Panc1 (cell line): ENCODE measurements around the gene ANO4. TPM values are rescaled to one million over a fixed set of nuclear protein-coding genes. Genes with fewer than 3 reads are reported as not detected.

Experiments
- ATAC-seq: fragments of 200-7000 bp; cut with Tn5 transposase; 2 replicates; pipeline ENCODE4 v1.9.1; 2020; ENCODE audit warnings: mild to moderate bottlenecking, moderate library complexity
- BruUV-seq: library from RNA; stranded (reverse); fragments of 400-500 nt; replicated peaks from 2 replicates; lab custom pipeline; 2021; lab: Mats Ljungman, UMichigan
- CTCF ChIA-PET: fragments of 300-600 bp; sonication (Branson Sonifier 250); formaldehyde crosslinking; loops from one replicate; lab custom pipeline; 2022; ENCODE audit warnings: antibody characterized with exemption; lab: Charles Lee
- POLR2A ChIA-PET: fragments of 300-600 bp; sonication (Branson Sonifier 250); formaldehyde crosslinking; loops from one replicate; lab custom pipeline; 2022; ENCODE audit warnings: antibody characterized with exemption; lab: Charles Lee
- DNase-seq: peaks from one replicate; pipeline ENCODE4 v3.0.0-alpha.2; 2010; ENCODE audit warnings: low read depth, low spot score
- H3K27ac ChIP-seq: 2 replicates; pipeline ENCODE4 v1.5.1; 2011; ENCODE audit warnings: mild to moderate bottlenecking, low read length, inconsistent platforms
- H3K27me3 ChIP-seq: fragments of 200-500 bp; sonication (Bioruptor generic); 2 replicates; pipeline ENCODE4 v1.6.0; 2014; ENCODE audit warnings: low read length, inconsistent platforms; ENCODE audit not compliant: control insufficient read depth, insufficient read depth
- H3K36me3 ChIP-seq: fragments of 200-500 bp; sonication (Bioruptor generic); 2 replicates; pipeline ENCODE4 v1.5.1; 2014; ENCODE audit warnings: inconsistent platforms, mild to moderate bottlenecking, low read length, moderate library complexity; ENCODE audit not compliant: control insufficient read depth, insufficient read depth
- H3K4me1 ChIP-seq: 2 replicates; pipeline ENCODE4 v1.5.1; 2011; ENCODE audit warnings: inconsistent platforms, mild to moderate bottlenecking, low read length, moderate library complexity; ENCODE audit not compliant: control insufficient read depth, insufficient read depth
- H3K4me3 ChIP-seq, 2 experiments: 2 replicates each; pipeline ENCODE4 v1.5.1; 2011 to 2012; ENCODE audit warnings: low read depth in 2 of 2, low read length in 2 of 2, mild to moderate bottlenecking in 2 of 2, inconsistent platforms in 1 of 2, moderate library complexity in 1 of 2
- H3K9me3 ChIP-seq: fragments of 200-500 bp; sonication (Bioruptor generic); 2 replicates; pipeline ENCODE4 v1.5.1; 2014; ENCODE audit warnings: low read depth, mild to moderate bottlenecking, inconsistent platforms, low read length, moderate library complexity; ENCODE audit not compliant: control insufficient read depth, insufficient read depth
- POLR2AphosphoS5 ChIP-seq: IDR thresholded peaks from 2 replicates; pipeline ENCODE4 v1.6.1; 2012; ENCODE audit warnings: mild to moderate bottlenecking, low read depth, low read length, moderate library complexity
- SIN3A ChIP-seq: IDR thresholded peaks from 2 replicates; pipeline ENCODE4 v1.6.1; 2012; ENCODE audit warnings: low read depth, mild to moderate bottlenecking, low read length, moderate library complexity, borderline replicate concordance; ENCODE audit not compliant: insufficient read depth
- TCF7L2 ChIP-seq: IDR thresholded peaks from 2 replicates; pipeline ENCODE4 v1.6.1; 2011; ENCODE audit warnings: mild to moderate bottlenecking, low read depth, low read length, inconsistent platforms
- in situ Hi-C: cut with HindIII; loops from 2 replicates; pipeline ENCODE4 v1.10.0; 2016; ENCODE audit warnings: low sequenced_read_pairs, low pct_unique_long_range_greater_than_20kb
- intact Hi-C: fragments of 100-400 bp; cut with micrococcal nuclease; formaldehyde crosslinking; loops from one replicate; pipeline ENCODE4 v1.10.0; 2022; ENCODE audit not compliant: unreplicated experiment
- total RNA-seq: library from RNA; stranded (reverse); gene quantifications from one replicate; pipeline ENCODE4 v1.2.1, GENCODE V29; 2021; ENCODE audit not compliant: unreplicated experiment
- TF ChIP-seq, protein P1 (sequence below), 2 experiments: IDR thresholded peaks; 2 replicates each; pipeline ENCODE4 v1.6.1; 2011 to 2012; ENCODE audit warnings: low read depth in 2 of 2, control low read depth in 1 of 2, low read length in 1 of 2, mild to moderate bottlenecking in 1 of 2, moderate library complexity in 1 of 2; ENCODE audit not compliant: insufficient read depth in 1 of 2
- TF ChIP-seq, protein P2 (sequence below): fragments of 450-650 bp; IDR thresholded peaks from 2 replicates; pipeline ENCODE4 v1.5.1; 2017; ENCODE audit warnings: mild to moderate bottlenecking

ANO4 gene
- total RNA-seq, 1 experiment from 2014 or later = not detected

- DNase-seq = no peak
- no TSS peak for BruUV-seq
These were observed 14.2 kb downstream of the ANO4 start for GRCh38 chr12:100808777-100809176.

DNA sequence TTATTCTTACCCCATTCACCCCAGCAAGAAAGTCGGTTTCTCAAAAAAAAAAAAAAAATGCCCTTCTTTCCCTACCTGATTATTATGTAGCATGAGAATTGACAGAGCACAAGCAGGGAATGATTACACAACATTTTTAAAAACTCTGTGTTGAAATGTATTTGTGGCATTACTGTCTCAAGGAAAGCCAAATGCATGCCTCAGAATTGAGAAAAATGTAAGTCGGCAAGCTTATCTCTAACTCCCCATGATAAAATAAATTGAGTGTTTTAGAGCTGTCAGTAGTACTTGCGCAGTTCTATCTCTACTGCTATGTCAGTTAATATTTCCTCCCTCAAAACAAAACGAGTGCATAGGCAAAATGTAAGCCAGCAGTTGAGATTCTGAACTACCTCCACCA lies 25.7 kb downstream of the ANO4 start:
- no peak overlapping the region for H3K4me3 ChIP-seq
- no TSS peak for BruUV-seq
- POLR2A ChIA-PET = no interaction called here
- no peaks in the 10 kb centered on the region for H3K4me1 ChIP-seq
- no peaks in the 10 kb centered on the region for H3K36me3 ChIP-seq
- CTCF ChIA-PET = no interaction called here
- intact Hi-C loops = no loop called here
- ATAC-seq (no peak), DNase-seq (no peak)
- in situ Hi-C loops = no loop called here
- no peak overlapping the region for H3K27ac ChIP-seq
- H3K27me3 ChIP-seq = no peaks in the 10 kb centered on the region; the same call in 1 of the 2 replicates
- TF ChIP-seq, protein P1, sequence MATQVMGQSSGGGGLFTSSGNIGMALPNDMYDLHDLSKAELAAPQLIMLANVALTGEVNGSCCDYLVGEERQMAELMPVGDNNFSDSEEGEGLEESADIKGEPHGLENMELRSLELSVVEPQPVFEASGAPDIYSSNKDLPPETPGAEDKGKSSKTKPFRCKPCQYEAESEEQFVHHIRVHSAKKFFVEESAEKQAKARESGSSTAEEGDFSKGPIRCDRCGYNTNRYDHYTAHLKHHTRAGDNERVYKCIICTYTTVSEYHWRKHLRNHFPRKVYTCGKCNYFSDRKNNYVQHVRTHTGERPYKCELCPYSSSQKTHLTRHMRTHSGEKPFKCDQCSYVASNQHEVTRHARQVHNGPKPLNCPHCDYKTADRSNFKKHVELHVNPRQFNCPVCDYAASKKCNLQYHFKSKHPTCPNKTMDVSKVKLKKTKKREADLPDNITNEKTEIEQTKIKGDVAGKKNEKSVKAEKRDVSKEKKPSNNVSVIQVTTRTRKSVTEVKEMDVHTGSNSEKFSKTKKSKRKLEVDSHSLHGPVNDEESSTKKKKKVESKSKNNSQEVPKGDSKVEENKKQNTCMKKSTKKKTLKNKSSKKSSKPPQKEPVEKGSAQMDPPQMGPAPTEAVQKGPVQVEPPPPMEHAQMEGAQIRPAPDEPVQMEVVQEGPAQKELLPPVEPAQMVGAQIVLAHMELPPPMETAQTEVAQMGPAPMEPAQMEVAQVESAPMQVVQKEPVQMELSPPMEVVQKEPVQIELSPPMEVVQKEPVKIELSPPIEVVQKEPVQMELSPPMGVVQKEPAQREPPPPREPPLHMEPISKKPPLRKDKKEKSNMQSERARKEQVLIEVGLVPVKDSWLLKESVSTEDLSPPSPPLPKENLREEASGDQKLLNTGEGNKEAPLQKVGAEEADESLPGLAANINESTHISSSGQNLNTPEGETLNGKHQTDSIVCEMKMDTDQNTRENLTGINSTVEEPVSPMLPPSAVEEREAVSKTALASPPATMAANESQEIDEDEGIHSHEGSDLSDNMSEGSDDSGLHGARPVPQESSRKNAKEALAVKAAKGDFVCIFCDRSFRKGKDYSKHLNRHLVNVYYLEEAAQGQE (IDR thresholded peaks at IDR 0.05; ENCODE audit: insufficient read depth in 1 of 2, low read depth in 2 of 2, low read length in 1 of 2) = no peak
- TF ChIP-seq, protein P2, sequence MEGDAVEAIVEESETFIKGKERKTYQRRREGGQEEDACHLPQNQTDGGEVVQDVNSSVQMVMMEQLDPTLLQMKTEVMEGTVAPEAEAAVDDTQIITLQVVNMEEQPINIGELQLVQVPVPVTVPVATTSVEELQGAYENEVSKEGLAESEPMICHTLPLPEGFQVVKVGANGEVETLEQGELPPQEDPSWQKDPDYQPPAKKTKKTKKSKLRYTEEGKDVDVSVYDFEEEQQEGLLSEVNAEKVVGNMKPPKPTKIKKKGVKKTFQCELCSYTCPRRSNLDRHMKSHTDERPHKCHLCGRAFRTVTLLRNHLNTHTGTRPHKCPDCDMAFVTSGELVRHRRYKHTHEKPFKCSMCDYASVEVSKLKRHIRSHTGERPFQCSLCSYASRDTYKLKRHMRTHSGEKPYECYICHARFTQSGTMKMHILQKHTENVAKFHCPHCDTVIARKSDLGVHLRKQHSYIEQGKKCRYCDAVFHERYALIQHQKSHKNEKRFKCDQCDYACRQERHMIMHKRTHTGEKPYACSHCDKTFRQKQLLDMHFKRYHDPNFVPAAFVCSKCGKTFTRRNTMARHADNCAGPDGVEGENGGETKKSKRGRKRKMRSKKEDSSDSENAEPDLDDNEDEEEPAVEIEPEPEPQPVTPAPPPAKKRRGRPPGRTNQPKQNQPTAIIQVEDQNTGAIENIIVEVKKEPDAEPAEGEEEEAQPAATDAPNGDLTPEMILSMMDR = no peak
- TF ChIP-seq SIN3A (no peak), TCF7L2 (no peak), POLR2AphosphoS5 (no peak)
- H3K9me3 ChIP-seq = no peaks in the 10 kb centered on the region

More at GRCh38 chr12:100808777-100809176, 14.2 kb downstream of the ANO4 start:
- TF ChIP-seq POLR2AphosphoS5 (no peak), SIN3A (no peak), TCF7L2 (no peak)
- TF ChIP-seq, protein P2 = no peak
- TF ChIP-seq, protein P1 (IDR thresholded peaks at IDR 0.05; ENCODE audit: insufficient read depth in 1 of 2, low read depth in 2 of 2, low read length in 1 of 2) = no peak
- ATAC-seq = no peak
- H3K4me1 ChIP-seq = no peaks in the 10 kb centered on the region
- in situ Hi-C loops = no loop called here
- intact Hi-C loops = no loop called here
- no peaks in the 10 kb centered on the region for H3K36me3 ChIP-seq
- POLR2A ChIA-PET = no interaction called here
- H3K4me3 ChIP-seq = no peak overlapping the region
- no peaks in the 10 kb centered on the region for H3K27me3 ChIP-seq
- no peak overlapping the region for H3K27ac ChIP-seq
- CTCF ChIA-PET = no interaction called here
- no peaks in the 10 kb centered on the region for H3K9me3 ChIP-seq
